ENCODE results near the gene GRB7. TPM values are rescaled to one million over a fixed set of nuclear protein-coding genes. Genes with fewer than 3 reads are reported as not detected.

GRB7 gene
- 10 to 100 TPM; 14.0 to 64.0 (median 26.3) TPM for total RNA-seq

- H3K27ac ChIP-seq: peak within 1 kb of the TSS in 3 of 4 donors; percentile 69 to 90 (median 86)
- DNase-seq: peak in 2 of 3 donors; percentile 87 to 91
- H3K9me3 ChIP-seq: no peaks in the 10 kb centered on the region
- peaks cover 0 to 9% (median 0%) of the 10 kb centered on the region in 3 donors for H3K36me3 ChIP-seq
- H3K4me3 ChIP-seq: peak within 1 kb of the TSS; percentile 26 to 66 (median 50)
- peaks cover 0 to 34% (median 15%) of the 10 kb centered on the region in 4 donors for H3K4me1 ChIP-seq
- TF ChIP-seq CTCF (IDR thresholded peaks at IDR 0.05) (no peak), POLR2A (IDR thresholded peaks at IDR 0.05) (peak; percentile 76 to 89)
- H3K27me3 ChIP-seq: no peaks in the 10 kb centered on the region
Observed at GRCh38 chr17:39737760-39738567, at the start of gene GRB7. GRB7 (plus strand) TSS chr17:39737938; CDS start chr17:39742302, 4,364 bp downstream.

- peaks cover 0 to 10% (median 0%) of the 10 kb centered on the region in 3 donors for H3K36me3 ChIP-seq
- H3K4me1 ChIP-seq: peaks cover 0 to 15% (median 3%) of the 10 kb centered on the region in 4 donors
- no peaks in the 10 kb centered on the region for H3K27me3 ChIP-seq
- H3K4me3 ChIP-seq: peak overlapping the region; percentile 65 to 80 (median 68)
- no peak for DNase-seq
- TF ChIP-seq CTCF (IDR thresholded peaks at IDR 0.05) (no peak), POLR2A (IDR thresholded peaks at IDR 0.05) (no peak)
- no peaks in the 10 kb centered on the region for H3K9me3 ChIP-seq
- H3K27ac ChIP-seq: peak overlapping the region; percentile 80 to 97 (median 90)
Observed at GRCh38 chr17:39688475-39688835, 49.3 kb upstream of the GRB7 start.

GRCh38 chr17:39688945-39689344 is 48.8 kb upstream of the GRB7 start:
- DNase-seq: no peak
- H3K27ac ChIP-seq: no peak overlapping the region
- no peaks in the 10 kb centered on the region for H3K27me3 ChIP-seq
- H3K36me3 ChIP-seq: peaks cover 0 to 10% (median 0%) of the 10 kb centered on the region in 3 donors
- H3K9me3 ChIP-seq: no peaks in the 10 kb centered on the region
- peak overlapping the region in 1 of 4 donors; percentile 68 for H3K4me3 ChIP-seq
- peaks cover 0 to 15% (median 3%) of the 10 kb centered on the region in 4 donors for H3K4me1 ChIP-seq
- no peak for TF ChIP-seq CTCF (IDR thresholded peaks at IDR 0.05)
- TF ChIP-seq POLR2A (IDR thresholded peaks at IDR 0.05): no peak

GRCh38 chr17:39694593-39694992 is 43.1 kb upstream of the GRB7 start:
- DNase-seq: no peak
- Histone ChIP-seq H3K4me1 (peaks cover 0 to 12% (median 0%) of the 10 kb centered on the region in 4 donors), H3K9me3 (no peaks in the 10 kb centered on the region), H3K36me3 (no peaks in the 10 kb centered on the region), H3K27ac (peak overlapping the region in 2 of 4 donors; percentile 75 to 80), H3K27me3 (no peaks in the 10 kb centered on the region), H3K4me3 (no peak overlapping the region)
- TF ChIP-seq POLR2A (IDR thresholded peaks at IDR 0.05) (no peak), CTCF (IDR thresholded peaks at IDR 0.05) (no peak)

GRCh38 chr17:39695089-39695474 is 42.7 kb upstream of the GRB7 start:
- peak overlapping the region in 3 of 4 donors; percentile 53 to 80 (median 75) for H3K27ac ChIP-seq
- no peak overlapping the region for H3K4me3 ChIP-seq
- H3K4me1 ChIP-seq: peaks cover 0 to 12% (median 0%) of the 10 kb centered on the region in 4 donors
- TF ChIP-seq CTCF (IDR thresholded peaks at IDR 0.05) (no peak), POLR2A (IDR thresholded peaks at IDR 0.05) (no peak)
- H3K9me3 ChIP-seq: no peaks in the 10 kb centered on the region
- DNase-seq: no peak
- no peaks in the 10 kb centered on the region for H3K27me3 ChIP-seq
- H3K36me3 ChIP-seq: no peaks in the 10 kb centered on the region

Data from Peyer's patch (tissue), 4 donors.